GM12873 (cell line): ENCODE measurements around the gene KRTAP12-3.
"Not testable (repeated sequence)": the region's sequence is repeated elsewhere in the genome, so short reads cannot be mapped to it uniquely, and the experiment has no call there.

Source experiments
- CTCF ChIP-seq: IDR thresholded peaks from 2 replicates; pipeline ENCODE4 v1.5.1; 2012; ENCODE audit warnings: low read depth, mild to moderate bottlenecking, moderate library complexity, low read length, control low read depth; ENCODE audit not compliant: insufficient read depth; ENCODE audit errors: missing control alignments

Gene KRTAP12-3

GRCh38 chr21:44646366-44647221 is 11.1 kb upstream of the KRTAP12-3 start, which contains the start of gene KRTAP10-11:
KRTAP10-11 (plus strand) TSS chr21:44646414; CDS start chr21:44646459, 45 bp downstream.
- not testable (repeated sequence) for TF ChIP-seq CTCF

GRCh38 chr21:44647222-44647552 is 10.5 kb upstream of the KRTAP12-3 start:
- TF ChIP-seq CTCF = no peak

- no peak for TF ChIP-seq CTCF
These were observed 9.0 kb upstream of the KRTAP12-3 start for GRCh38 chr21:44648557-44649311.

GRCh38 chr21:44649521-44650100 is 8.1 kb upstream of the KRTAP12-3 start:
- TF ChIP-seq CTCF = no peak

DNA sequence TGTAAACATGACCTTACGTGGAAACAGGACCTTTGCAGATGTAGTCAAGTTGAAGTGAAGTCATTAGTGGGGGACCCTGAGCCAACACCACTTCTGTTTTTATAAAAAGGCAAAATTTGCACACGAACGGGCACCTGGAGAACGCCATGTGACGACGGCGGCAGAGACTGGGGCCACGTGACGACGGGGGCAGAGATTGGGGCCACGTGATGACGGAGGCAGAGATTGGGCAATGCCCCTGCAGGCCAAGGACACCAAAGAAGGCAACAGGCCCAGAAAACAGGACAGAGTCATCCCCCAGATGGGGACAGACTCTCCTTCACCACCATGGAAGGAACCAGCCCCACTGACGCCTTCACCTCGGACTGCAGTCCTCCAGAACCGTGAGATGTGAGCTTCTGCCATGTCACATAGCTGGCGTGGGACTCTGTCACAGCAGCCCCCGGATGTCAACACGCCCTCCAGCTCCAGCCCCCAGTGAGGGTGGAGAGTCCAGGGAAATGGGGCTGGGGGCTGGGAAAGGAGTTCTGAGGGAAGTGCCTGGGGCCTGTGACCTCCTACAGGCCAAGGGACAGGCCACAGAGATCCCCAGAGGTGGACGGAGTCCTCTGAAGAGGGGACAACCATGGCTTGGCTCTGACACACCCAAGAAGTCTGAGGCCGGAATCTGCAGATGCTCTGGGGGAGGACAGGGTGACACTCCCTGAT is 7.3 kb upstream of the KRTAP12-3 start:
- TF ChIP-seq CTCF = no peak

- TF ChIP-seq CTCF = no peak
These were observed 6.6 kb upstream of the KRTAP12-3 start for GRCh38 chr21:44650973-44651675.
